ENCODE measurements around the gene TULP4.

The TULP4 gene

DNA sequence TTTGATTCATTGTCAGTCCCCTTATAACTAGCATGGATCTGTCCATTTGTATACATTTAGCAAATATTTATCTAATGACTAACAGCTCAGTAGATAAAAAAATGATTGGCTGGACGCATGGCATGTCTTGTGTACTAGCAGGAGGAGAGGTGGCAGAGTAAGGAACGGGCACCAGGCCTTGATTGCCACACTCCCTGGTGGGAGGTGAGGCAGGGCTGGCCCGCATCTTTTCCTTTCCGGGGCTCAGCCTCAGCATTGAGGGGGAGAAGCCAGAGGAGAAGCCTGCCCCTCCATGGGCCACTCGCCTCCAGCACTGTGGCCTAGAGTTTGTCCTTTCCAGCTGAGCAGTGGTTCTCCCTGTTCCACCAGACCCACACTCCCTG, 162.7 kb downstream of the TULP4 start:
- peaks cover 0 to 28% of the 10 kb centered on the region in 2 experiments; a peak in 1 of 3 replicates for H3K36me3 ChIP-seq (ENCODE audit: control insufficient read depth in 2 of 2, insufficient read depth in 1 of 2, low read length in 2 of 2)
- POLR2A ChIA-PET, result no interaction called here
- CTCF ChIA-PET, result interaction anchor here (0.7 to 1.1 kb wide), 2 partner anchors 9 to 251 kb away, joined by 3 read pairs; no protein-coding TSS in a partner anchor
- no peak overlapping the region for H3K4me3 ChIP-seq (ENCODE audit: low read depth, low read length)
- H3K9me3 ChIP-seq (ENCODE audit: control insufficient read depth, insufficient read depth, low read depth, low read length), result no peaks in the 10 kb centered on the region
- H3K27ac ChIP-seq (ENCODE audit: extremely low read depth, low read depth, low read length), result peak overlapping the region; percentile 56
- 0 out of 2 replicates have a peak, but pooled peaks have one; percentile 27 for TF ChIP-seq GLIS2 (tag by site-specific recombination; IDR thresholded peaks at IDR 0.05)
- TF ChIP-seq ZBTB48 (tag by site-specific recombination; IDR thresholded peaks at IDR 0.05), result peak; percentile 34; the same call in 1 of the 2 replicates
- TF ChIP-seq GLIS1 (tag by site-specific recombination; IDR thresholded peaks at IDR 0.05), result peak; percentile 49
- TF ChIP-seq, protein P1, sequence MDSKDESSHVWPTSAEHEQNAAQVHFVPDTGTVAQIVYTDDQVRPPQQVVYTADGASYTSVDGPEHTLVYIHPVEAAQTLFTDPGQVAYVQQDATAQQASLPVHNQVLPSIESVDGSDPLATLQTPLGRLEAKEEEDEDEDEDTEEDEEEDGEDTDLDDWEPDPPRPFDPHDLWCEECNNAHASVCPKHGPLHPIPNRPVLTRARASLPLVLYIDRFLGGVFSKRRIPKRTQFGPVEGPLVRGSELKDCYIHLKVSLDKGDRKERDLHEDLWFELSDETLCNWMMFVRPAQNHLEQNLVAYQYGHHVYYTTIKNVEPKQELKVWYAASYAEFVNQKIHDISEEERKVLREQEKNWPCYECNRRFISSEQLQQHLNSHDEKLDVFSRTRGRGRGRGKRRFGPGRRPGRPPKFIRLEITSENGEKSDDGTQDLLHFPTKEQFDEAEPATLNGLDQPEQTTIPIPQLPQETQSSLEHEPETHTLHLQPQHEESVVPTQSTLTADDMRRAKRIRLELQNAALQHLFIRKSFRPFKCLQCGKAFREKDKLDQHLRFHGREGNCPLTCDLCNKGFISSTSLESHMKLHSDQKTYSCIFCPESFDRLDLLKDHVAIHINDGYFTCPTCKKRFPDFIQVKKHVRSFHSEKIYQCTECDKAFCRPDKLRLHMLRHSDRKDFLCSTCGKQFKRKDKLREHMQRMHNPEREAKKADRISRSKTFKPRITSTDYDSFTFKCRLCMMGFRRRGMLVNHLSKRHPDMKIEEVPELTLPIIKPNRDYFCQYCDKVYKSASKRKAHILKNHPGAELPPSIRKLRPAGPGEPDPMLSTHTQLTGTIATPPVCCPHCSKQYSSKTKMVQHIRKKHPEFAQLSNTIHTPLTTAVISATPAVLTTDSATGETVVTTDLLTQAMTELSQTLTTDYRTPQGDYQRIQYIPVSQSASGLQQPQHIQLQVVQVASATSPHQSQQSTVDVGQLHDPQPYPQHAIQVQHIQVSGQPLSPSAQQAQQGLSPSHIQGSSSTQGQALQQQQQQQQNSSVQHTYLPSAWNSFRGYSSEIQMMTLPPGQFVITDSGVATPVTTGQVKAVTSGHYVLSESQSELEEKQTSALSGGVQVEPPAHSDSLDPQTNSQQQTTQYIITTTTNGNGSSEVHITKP (tag by site-specific recombination; IDR thresholded peaks at IDR 0.05), result 0 out of 2 replicates have a peak, but pooled peaks have one; percentile 23
- TF ChIP-seq, protein P2, sequence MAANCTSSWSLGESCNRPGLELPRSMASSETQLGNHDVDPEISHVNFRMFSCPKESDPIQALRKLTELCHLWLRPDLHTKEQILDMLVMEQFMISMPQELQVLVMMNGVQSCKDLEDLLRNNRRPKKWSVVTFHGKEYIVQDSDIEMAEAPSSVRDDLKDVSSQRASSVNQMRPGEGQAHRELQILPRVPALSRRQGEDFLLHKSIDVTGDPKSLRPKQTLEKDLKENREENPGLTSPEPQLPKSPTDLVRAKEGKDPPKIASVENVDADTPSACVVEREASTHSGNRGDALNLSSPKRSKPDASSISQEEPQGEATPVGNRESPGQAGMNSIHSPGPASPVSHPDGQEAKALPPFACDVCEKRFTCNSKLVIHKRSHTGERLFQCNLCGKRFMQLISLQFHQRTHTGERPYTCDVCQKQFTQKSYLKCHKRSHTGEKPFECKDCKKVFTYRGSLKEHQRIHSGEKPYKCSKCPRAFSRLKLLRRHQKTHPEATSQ (tag by site-specific recombination; IDR thresholded peaks at IDR 0.05), result no peak
- TF ChIP-seq ZNF792 (tag by site-specific recombination; IDR thresholded peaks at IDR 0.05), result 0 out of 2 replicates have a peak, but pooled peaks have one; percentile 60
- TF ChIP-seq ZNF514 (tag by site-specific recombination; IDR thresholded peaks at IDR 0.05), result no peak
- TF ChIP-seq ZFP3 (tag by site-specific recombination; IDR thresholded peaks at IDR 0.05; ENCODE audit: low read depth), result no peak
- TF ChIP-seq ZNF24 (tag by site-specific recombination; IDR thresholded peaks at IDR 0.05), result no peak
- H3K4me1 ChIP-seq (ENCODE audit: control insufficient read depth, insufficient read depth, low read length), result peaks cover 12% of the 10 kb centered on the region

DNA sequence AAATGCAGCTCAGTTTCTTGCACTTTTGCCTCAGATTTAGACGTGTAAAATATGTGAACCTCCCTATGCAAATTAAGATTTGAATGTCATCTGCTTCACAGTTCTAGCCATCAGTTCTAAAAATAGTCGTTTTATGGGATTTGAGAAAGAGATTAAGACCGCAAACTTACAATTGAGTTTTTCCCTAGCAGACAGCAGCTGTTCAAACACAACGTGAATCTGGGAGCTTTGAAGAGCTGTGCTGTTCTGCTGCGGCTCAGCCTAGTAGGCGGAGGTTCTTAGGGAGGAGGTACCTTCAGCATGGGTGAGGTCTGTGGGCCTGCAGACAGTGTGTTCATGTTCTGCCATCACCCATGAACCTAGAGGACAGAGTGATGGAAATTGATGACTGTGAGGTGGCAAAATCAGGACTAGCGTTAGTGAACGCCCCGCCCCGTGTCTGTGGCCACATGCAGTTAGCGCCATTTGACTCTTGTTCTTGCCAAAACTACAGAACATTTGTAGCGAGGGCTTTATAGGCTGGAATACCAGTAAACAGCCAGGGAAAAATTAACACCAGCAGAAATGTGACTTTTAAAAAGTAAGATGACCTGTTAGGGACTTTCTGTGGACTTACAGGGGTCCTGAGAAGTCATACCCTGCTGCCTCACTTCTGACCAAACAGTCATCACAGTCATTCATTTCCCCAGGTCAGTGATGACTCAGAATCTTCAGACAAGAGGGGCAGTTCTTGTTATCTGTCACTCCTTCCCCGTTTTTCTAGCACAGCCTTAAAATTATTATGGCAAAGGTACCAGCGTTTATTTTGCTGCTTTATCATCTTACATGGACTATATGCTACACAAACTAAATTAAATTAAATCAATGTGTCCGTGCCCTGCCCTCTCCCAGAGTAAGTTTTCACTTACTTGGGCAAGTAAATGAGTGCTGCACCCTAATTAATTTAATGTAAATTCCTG, 163.4 kb downstream of the TULP4 start:
- H3K4me1 ChIP-seq (ENCODE audit: control insufficient read depth, insufficient read depth, low read length), result peaks cover 12% of the 10 kb centered on the region
- peaks cover 0 to 35% of the 10 kb centered on the region in 2 experiments; a peak in 1 of 3 replicates for H3K36me3 ChIP-seq (ENCODE audit: control insufficient read depth in 2 of 2, insufficient read depth in 1 of 2, low read length in 2 of 2)
- ChIA-PET CTCF (interaction anchor here (0.7 to 1.1 kb wide), 2 partner anchors 8 to 252 kb away, joined by 3 read pairs; no protein-coding TSS in a partner anchor), POLR2A (no interaction called here)
- H3K27ac ChIP-seq (ENCODE audit: extremely low read depth, low read depth, low read length), result peak overlapping the region; percentile 56
- no peak overlapping the region for H3K4me3 ChIP-seq (ENCODE audit: low read depth, low read length)
- H3K9me3 ChIP-seq (ENCODE audit: control insufficient read depth, insufficient read depth, low read depth, low read length), result no peaks in the 10 kb centered on the region
- TF ChIP-seq SETDB1 (IDR thresholded peaks at IDR 0.05; ENCODE audit: insufficient read length, low read length) (peak; percentile 15), KLF16 (tag by site-specific recombination; IDR thresholded peaks at IDR 0.05) (peak; percentile 8; the same call in 1 of the 2 replicates), ZNF600 (tag by site-specific recombination; IDR thresholded peaks at IDR 0.05) (peak; percentile 91), IKZF3 (tag by site-specific recombination; IDR thresholded peaks at IDR 0.05) (peak; percentile 70; the same call in 1 of the 2 replicates), KLF1 (tag by site-specific recombination; IDR thresholded peaks at IDR 0.05) (peak; percentile 64), SP3 (tag by site-specific recombination; IDR thresholded peaks at IDR 0.05) (peak; percentile 42; the same call in 1 of the 2 replicates), BCL11B (tag by site-specific recombination; IDR thresholded peaks at IDR 0.05; ENCODE audit: low read depth) (no peak), ZBTB17 (tag by site-specific recombination; IDR thresholded peaks at IDR 0.05) (peak; percentile 66), ZNF366 (tag by site-specific recombination; conservative IDR thresholded peaks at IDR 0.05) (0 out of 2 replicates have a peak, but pooled peaks have one; percentile 16), WT1 (tag by site-specific recombination; IDR thresholded peaks at IDR 0.05) (peak; percentile 95), KLF7 (tag by site-specific recombination; IDR thresholded peaks at IDR 0.05; ENCODE audit: borderline replicate concordance) (peak; percentile 58; the same call in 1 of the 2 replicates), ZNF596 (tag by site-specific recombination; IDR thresholded peaks at IDR 0.05) (peak; percentile 38; the same call in 1 of the 2 replicates), ZNF335 (tag by site-specific recombination; conservative IDR thresholded peaks at IDR 0.05) (peak; percentile 86), ZFP37 (tag by site-specific recombination; IDR thresholded peaks at IDR 0.05) (no peak), SP7 (tag by site-specific recombination; IDR thresholded peaks at IDR 0.05) (peak; percentile 75), ZEB2 (tag by site-specific recombination; IDR thresholded peaks at IDR 0.05) (0 out of 2 replicates have a peak, but pooled peaks have one; percentile 11), ZNF416 (tag by site-specific recombination; IDR thresholded peaks at IDR 0.05) (no peak)
- TF ChIP-seq, protein P3, sequence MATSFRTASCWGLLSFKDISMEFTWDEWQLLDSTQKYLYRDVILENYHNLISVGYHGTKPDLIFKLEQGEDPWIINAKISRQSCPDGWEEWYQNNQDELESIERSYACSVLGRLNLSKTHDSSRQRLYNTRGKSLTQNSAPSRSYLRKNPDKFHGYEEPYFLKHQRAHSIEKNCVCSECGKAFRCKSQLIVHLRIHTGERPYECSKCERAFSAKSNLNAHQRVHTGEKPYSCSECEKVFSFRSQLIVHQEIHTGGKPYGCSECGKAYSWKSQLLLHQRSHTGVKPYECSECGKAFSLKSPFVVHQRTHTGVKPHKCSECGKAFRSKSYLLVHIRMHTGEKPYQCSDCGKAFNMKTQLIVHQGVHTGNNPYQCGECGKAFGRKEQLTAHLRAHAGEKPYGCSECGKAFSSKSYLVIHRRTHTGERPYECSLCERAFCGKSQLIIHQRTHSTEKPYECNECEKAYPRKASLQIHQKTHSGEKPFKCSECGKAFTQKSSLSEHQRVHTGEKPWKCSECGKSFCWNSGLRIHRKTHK (tag by site-specific recombination; IDR thresholded peaks at IDR 0.05), result no peak

All from HEK293 (cell line).